ENCODE measurements around the gene POLR1C.
"Not testable (repeated sequence)": the region's sequence is repeated elsewhere in the genome, so short reads cannot be mapped to it uniquely, and the experiment has no call there.

Gene POLR1C

DNA sequence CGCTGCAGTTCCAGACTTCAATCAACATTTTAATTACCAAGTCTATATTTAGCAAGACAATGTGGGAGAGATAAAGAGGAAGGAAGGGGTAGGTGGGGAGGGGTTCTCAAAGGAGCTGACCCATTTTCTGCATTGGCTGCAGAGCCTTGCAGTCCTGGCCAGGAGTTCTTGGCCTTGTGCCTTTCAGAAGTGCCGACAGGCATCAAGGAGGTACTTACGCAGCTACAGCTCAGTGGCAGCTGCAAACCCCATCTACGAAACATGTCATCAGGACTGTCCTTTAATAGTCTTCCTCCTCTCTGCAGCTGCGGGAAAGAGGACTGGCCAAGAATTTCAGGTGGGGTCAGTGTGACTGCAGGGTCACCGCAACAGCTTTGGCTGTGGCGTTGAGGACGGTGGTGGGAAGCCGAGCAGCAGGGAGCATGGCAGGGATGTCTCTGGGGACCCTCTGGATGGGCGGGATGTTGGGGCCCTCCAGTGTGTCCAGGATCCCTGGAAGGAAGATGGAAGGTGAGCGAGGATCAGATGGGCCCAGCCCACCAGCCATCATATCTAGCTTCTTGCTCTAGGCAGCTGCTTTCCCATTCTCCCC lies 5.0 kb upstream of the POLR1C start:
- DNase-seq: no peak

- DNase-seq: no peak
These were observed 1.1 kb upstream of the POLR1C start for GRCh38 chr6:43515808-43516207.

DNA sequence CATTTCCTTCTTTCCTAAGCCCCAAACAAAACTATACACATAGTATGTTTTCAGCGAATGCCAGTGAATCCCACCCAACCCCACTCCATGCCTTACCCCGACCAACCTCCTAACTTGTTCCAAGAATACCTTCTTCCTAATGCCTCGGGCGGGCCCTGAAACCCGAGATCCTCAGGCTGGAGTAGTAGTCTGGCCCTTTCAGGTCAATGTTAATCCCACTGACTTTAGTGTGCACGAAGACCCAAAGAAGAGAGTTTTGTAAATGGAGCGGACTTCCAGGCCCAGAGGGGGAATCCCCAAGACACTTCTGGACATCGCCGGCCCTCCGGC lies 557 bp upstream of the POLR1C start:
- DNase-seq: no peak

- no peak for DNase-seq
These were observed 842 bp downstream of the POLR1C start for GRCh38 chr6:43517505-43518357.

GRCh38 chr6:43520097-43520496 lies 3.2 kb downstream of the POLR1C start:
- DNase-seq: no peak

DNA sequence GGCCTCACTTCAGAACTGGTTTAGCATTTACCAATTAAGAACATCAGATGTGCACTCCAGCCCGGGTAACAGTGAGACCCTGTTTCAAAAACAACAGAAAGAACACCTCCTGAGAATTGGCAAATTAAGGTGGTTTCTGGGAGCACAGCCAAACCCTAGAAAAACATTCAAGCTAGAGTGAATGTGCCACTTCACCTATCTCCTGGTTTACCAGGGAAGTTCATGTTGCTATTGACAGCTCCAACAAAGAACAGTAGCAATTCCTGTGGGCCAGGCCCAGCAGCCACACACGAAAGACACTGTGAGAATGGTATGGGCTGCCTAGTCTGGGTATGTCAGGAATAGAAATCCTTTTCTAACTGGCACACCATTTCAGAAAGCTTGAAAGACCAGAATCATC lies 4.9 kb downstream of the POLR1C start:
- DNase-seq: no peak

DNA sequence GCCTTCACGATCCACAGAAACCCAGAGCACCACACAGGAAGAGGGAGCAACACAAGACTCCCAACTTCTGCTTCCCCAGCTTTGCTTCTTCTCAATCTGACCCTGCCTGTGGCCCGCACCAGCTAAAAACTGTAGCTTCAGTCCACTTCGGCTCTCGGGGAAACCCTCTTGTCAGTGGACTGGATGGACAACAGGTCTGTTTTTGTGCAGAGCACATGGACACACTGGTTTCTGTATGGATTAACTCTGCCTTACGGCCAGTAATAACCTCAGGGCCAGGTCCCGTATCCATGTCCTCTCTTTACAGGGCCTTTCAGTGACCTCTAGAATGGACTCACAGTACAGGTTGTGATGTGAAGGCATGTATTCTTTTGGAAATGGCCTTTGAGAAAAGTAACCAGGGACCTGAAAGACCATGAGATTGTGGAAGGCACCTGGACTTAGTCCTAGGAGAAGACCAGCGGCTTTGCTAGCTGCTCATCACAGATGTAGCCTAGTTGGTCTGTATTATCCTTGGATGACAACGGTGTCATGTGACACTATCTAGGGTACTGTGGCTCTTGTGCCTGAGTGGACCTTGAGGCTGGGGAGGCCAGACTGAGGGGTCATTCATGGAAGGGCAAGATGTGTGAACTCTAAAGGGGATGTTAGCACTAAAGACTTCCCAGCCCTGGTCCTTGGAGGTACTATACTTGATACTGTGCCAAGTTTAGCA lies 5.8 kb downstream of the POLR1C start:
- DNase-seq: no peak

DNA sequence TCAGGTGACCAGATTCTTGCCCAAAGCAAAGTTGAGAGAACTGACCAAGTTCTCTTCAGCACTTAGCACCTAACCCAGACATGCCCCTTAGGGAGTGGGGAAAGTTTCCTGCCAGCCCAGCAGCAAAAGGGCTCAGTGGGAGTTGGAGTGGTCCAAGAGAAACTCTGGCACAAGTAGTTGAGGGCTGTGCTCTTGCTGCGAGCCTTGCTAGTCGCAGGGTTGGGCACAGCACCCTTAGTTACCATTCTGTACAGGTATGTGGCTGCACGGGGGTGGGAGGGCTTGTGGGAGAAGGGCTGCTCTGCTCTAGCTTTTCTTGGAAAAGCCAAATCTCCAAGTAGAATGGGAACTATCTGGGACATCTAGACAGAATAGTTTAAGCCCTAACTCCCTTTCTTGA lies 6.4 kb downstream of the POLR1C start:
- no peak for DNase-seq

DNA sequence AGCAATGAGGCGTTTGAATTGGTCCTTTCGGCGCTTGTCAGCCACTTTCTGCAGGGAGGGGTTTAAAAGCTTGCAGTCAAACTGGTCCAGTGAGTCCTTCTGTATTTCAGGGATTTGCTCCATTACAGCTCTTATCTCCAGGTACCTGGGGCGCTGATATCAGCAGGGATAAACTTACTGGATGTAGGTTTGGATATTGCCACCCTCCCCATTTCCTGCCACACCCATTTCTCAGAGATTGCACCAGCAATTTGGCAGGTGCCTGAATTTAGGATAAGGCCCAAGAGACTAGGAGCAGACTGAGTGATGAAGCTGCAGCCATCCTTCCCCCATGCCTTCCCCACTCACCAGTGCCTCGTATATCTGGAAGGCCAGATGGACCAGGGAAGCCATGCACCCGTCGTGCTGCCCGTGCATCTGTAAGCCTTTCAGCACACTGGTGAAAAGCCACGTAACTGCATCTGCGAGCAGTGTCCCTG lies 7.6 kb downstream of the POLR1C start:
- DNase-seq: no peak

DNA sequence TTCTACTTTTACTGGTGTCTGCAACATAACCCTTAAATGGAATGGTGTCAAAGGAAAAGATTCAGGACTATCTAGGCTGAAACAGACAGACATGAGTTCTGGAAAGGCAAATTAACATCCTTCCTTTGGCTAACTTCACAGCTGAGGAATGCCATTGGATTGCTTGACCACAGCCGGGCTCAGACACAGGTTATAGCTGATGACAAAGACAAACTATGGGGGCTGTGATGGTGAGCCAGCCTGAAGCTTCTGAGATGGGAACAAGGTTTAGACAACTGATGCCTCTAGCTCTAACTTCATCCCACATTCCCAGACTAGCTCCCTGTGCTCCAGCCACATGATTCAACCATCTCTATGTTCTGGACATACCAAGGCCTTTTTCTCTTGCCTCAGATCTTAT lies 15.3 kb downstream of the POLR1C start:
- DNase-seq: no peak

DNA sequence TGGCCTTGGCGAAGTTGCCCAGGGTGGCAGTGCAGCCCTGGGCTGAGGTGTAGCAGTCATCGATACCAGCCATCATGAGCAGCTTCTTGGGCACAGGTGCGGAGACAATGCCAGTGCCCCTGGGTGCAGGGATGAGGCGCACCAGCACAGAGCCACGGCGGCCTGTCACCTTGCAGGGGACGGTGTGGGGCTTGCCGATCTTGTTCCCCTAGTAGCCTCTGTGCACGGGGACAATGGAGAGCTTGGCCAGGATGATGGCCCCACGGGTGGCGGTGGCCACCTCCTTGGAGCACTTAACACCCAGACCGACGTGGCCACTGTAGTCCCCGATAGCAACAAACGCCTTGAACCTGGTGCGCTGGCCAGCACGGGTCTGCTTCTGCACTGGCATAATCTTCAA lies 22.1 kb downstream of the POLR1C start:
- DNase-seq: not testable (repeated sequence)

- DNase-seq: not testable (repeated sequence)
These were observed 22.5 kb downstream of the POLR1C start for GRCh38 chr6:43539409-43539808.

DNA sequence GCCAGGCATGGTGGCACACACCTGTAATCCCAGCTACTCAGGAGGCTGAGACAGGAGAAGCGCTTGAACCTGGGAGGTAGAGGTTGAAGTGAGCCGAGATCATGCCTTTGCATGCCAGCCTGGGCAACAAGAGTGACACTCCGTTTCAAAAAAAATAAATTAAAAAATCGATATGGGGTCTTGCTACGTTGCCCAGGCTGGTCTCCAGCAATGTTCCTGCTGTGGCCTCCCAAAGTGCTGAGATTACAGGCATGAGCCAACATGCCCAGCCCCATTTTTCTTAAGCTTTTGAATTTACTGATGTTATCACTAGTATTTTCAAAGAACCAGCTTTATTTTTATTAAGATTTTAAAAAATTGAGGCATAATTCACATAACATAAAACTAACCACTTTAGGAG lies 23.6 kb downstream of the POLR1C start:
- no peak for DNase-seq

DNA sequence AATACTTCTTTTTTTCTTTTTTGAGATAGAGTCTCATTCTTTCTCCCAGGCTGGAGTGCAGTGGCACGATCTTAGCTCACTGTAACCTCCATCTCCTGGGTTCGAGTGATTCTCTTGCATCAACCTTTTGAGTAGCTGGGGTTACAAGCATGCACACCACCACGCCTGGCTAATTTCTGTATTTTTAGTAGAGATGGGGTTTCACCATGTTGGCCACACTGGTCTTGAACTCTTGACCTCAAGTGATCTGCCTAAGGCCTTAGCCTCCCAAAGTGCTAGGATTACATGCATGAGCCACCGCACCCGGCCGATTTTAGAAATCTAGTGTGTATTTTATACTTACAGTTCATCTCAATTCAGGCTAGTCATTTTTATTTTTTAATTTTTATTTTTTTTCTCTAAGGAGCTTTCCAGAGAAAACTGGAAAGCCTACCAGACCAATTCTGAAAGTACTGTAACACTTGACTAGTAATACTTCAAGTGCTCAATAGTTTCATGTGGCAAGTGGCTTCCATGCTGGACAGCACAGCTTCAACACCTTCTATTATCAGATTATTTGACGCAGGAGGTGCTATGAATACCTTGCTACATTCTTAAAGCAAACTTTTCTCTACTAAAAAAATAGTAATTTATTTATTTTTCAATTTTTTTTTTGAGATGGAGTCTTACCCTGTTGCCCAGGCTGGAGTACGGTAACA lies 25.0 kb downstream of the POLR1C start:
- no peak for DNase-seq

DNA sequence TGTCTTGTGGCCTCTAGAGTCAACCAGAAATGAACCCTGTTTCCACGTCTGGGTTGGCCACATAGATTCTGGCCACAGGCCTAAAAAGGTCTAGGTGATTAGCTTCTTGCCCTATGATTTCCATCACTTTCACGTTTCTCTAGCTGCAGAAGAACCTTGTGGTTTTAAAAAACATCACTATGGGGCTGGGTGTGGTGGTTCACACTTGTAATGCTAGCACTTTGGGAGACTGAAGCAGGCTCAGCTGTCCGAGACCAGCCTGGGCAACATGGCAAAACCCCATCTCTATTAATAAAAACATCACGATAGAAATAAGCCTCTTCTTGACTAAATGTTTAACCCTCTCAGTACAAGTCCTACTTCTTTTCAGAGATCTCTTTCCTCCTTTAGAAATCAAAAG lies 27.6 kb downstream of the POLR1C start:
- no peak for DNase-seq

- DNase-seq: no peak
These were observed 30.3 kb downstream of the POLR1C start for GRCh38 chr6:43547222-43547621.

DNA sequence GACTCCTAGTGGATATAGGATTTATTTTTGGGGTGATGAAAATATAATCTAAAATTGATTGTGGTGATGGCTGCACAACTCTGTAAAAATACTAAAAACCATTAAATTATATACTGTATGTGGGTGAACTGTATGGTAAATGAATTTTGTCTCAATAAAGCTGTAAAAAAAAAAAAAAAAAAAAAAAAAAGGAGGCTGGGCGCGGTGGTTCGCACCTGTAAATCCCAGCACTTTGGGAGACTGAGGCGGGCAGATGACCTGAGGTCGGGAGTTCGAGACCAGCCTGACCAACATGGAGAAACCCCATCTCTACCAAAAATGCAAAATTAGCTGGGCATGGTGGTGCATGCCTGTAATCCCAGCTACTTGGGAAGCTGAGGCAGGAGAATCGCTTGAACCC lies 40.7 kb downstream of the POLR1C start:
- not testable (repeated sequence) for DNase-seq

DNA sequence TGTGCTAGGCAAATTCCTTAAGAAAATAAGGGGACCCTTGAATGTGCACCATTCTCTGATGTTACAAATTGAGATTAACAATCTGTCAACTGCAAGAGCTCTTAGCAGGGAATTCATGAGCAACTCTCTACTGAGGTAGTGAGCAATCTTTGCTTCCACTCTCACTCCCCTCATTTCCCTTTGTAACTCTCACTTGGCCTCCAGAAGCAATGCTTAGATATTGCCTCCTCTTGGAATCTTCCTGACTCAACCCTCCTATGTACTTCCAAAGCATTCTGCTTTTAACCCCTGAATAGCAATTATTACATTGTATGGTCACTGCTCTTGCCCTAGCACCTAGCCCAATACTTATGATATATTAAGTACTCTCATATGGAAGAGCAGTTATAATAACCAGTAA lies 42.4 kb downstream of the POLR1C start:
- DNase-seq: no peak

DNA sequence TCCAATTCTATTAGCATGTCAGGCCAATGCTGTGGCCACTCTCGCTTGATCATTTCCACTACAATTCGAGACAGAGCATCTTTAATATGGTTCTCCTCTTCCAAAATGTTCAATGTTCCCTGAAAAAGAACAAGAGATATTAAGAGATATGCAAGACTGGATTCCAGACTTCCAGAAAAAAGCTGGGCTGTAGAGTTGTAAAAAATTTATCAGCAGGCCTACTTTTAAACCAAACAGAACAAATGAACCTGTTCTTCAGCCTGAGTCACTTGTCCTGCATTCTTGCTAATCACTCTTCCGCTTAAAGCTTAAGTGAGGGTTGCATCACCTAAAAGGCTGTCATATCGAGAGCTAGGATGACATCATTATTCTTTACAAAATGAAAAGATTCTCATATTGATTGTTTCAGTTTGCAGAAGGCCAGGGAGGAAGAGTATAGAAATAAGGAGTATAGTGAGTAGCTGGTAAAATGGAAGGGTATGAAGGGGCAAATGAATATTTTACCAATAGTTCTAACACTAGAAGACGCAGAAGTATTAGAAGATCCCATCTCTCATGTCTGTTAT lies 54.1 kb downstream of the POLR1C start:
- no peak for DNase-seq

Measured in stimulated activated CD4-positive, alpha-beta T cell treated with anti-CD3 and anti-CD28 coated beads, Interleukin-4, amount 100 ng/mL, for 4 hours (primary cell).